H9 (cell line): ENCODE results near the gene ADGRF1. TPM values are rescaled to one million over a fixed set of nuclear protein-coding genes. Genes with fewer than 3 reads are reported as not detected.

Experiments
- DNase-seq: peaks from one replicate; pipeline ENCODE4 v3.0.0-alpha.2; 2017
- H2AFZ ChIP-seq: one replicate; pipeline ENCODE4 v1.6.1; 2013; ENCODE audit warnings: mild to moderate bottlenecking, low read length, control low read depth, moderate library complexity
- H2AK5ac ChIP-seq: 2 replicates; pipeline ENCODE4 v1.6.1; 2013; ENCODE audit warnings: low read length, control low read depth, mixed read lengths; ENCODE audit not compliant: insufficient read length
- H2BK120ac ChIP-seq: one replicate; pipeline ENCODE4 v1.6.1; 2013; ENCODE audit warnings: low read depth, mild to moderate bottlenecking, low read length, control low read depth, inconsistent platforms; ENCODE audit not compliant: poor library complexity, severe bottlenecking
- H2BK12ac ChIP-seq: 2 replicates; pipeline ENCODE4 v1.6.1; 2013; ENCODE audit warnings: low read length, control low read depth, mixed read lengths, low read depth; ENCODE audit not compliant: insufficient read length
- H2BK15ac ChIP-seq: 2 replicates; pipeline ENCODE4 v1.6.1; 2013; ENCODE audit warnings: low read depth, low read length, control low read depth
- H2BK20ac ChIP-seq: one replicate; pipeline ENCODE4 v1.6.1; 2013; ENCODE audit warnings: low read depth, mild to moderate bottlenecking, low read length, control low read depth, inconsistent platforms; ENCODE audit not compliant: poor library complexity, severe bottlenecking
- H2BK5ac ChIP-seq: 2 replicates; pipeline ENCODE4 v1.6.1; 2013; ENCODE audit warnings: low read length, control low read depth, mixed read lengths; ENCODE audit not compliant: insufficient read length
- H3K14ac ChIP-seq: 2 replicates; pipeline ENCODE4 v1.6.1; 2013; ENCODE audit warnings: low read length, control low read depth; ENCODE audit not compliant: insufficient read depth
- H3K18ac ChIP-seq: 2 replicates; pipeline ENCODE4 v1.6.1; 2013; ENCODE audit warnings: low read depth, mild to moderate bottlenecking, mixed read lengths, low read length, control low read depth; ENCODE audit not compliant: insufficient read length
- H3K23ac ChIP-seq: 2 replicates; pipeline ENCODE4 v1.6.1; 2013; ENCODE audit warnings: low read length, control low read depth, mixed read lengths, low read depth; ENCODE audit not compliant: insufficient read length
- H3K23me2 ChIP-seq: 2 replicates; pipeline ENCODE4 v1.6.1; 2013; ENCODE audit warnings: low read depth, mild to moderate bottlenecking, mixed read lengths, low read length, control low read depth; ENCODE audit not compliant: insufficient read length, poor library complexity, severe bottlenecking
- H3K27ac ChIP-seq: 2 replicates; pipeline ENCODE4 v1.5.1; 2013; ENCODE audit warnings: low read length, control low read depth, mixed read lengths, low read depth; ENCODE audit not compliant: insufficient read length
- H3K27me3 ChIP-seq: 2 replicates; pipeline ENCODE4 v1.6.1; 2013; ENCODE audit warnings: low read length, control low read depth, inconsistent platforms; ENCODE audit not compliant: insufficient read depth
- H3K4ac ChIP-seq: 2 replicates; pipeline ENCODE4 v1.6.1; 2013; ENCODE audit warnings: low read depth, mild to moderate bottlenecking, control low read depth, inconsistent platforms, low read length, moderate library complexity
- H3K4me1 ChIP-seq: 2 replicates; pipeline ENCODE4 v1.6.1; 2013; ENCODE audit warnings: low read length, control low read depth, inconsistent platforms; ENCODE audit not compliant: insufficient read depth
- H3K4me2 ChIP-seq: 2 replicates; pipeline ENCODE4 v1.6.1; 2013; ENCODE audit warnings: low read length, control low read depth, mixed read lengths; ENCODE audit not compliant: insufficient read length, insufficient read depth
- H3K56ac ChIP-seq: 2 replicates; pipeline ENCODE4 v1.6.1; 2013; ENCODE audit warnings: low read depth, mild to moderate bottlenecking, mixed read lengths, low read length, control low read depth; ENCODE audit not compliant: insufficient read length
- H3K79me1 ChIP-seq: 2 replicates; pipeline ENCODE4 v1.6.1; 2013; ENCODE audit warnings: low read depth, mild to moderate bottlenecking, moderate library complexity, low read length, control low read depth, inconsistent platforms; ENCODE audit not compliant: insufficient read depth, poor library complexity, severe bottlenecking
- H3K79me2 ChIP-seq: 2 replicates; pipeline ENCODE4 v1.6.1; 2013; ENCODE audit warnings: low read length, control low read depth, inconsistent platforms; ENCODE audit not compliant: insufficient read depth
- H3K9ac ChIP-seq: 2 replicates; pipeline ENCODE4 v1.6.1; 2013; ENCODE audit warnings: low read length, control low read depth, mixed read lengths; ENCODE audit not compliant: insufficient read length; ENCODE audit errors: extremely low read depth
- H3K9me3 ChIP-seq: one replicate; pipeline ENCODE4 v1.6.1; 2013; ENCODE audit warnings: low read depth, low read length, inconsistent platforms; ENCODE audit not compliant: control insufficient read depth
- H3T11ph ChIP-seq: one replicate; pipeline ENCODE4 v1.6.1; 2013; ENCODE audit warnings: mild to moderate bottlenecking, low read length, control low read depth, inconsistent platforms
- H4K20me1 ChIP-seq: one replicate; pipeline ENCODE4 v1.6.1; 2013; ENCODE audit not compliant: control insufficient read depth, insufficient read length, insufficient read depth
- H4K5ac ChIP-seq: 2 replicates; pipeline ENCODE4 v1.6.1; 2013; ENCODE audit warnings: low read depth, mild to moderate bottlenecking, mixed read lengths, low read length, control low read depth; ENCODE audit not compliant: insufficient read length
- H4K8ac ChIP-seq: replicated peaks from 2 replicates; pipeline ENCODE4 v1.6.1; 2013; ENCODE audit warnings: low read length, control low read depth, mixed read lengths, low read depth; ENCODE audit not compliant: insufficient read length
- H4K91ac ChIP-seq: 2 replicates; pipeline ENCODE4 v1.6.1; 2013; ENCODE audit warnings: low read depth, mild to moderate bottlenecking, moderate library complexity, mixed read lengths, low read length, control low read depth; ENCODE audit not compliant: insufficient read length
- H3K27ac Mint-ChIP-seq, 3 experiments: 2 replicates in 2 of 3; 3 replicates in 1 of 3; pipeline ENCODE4 v1.8.0; 2020 to 2021; ENCODE audit warnings: mixed read lengths in 3 of 3, mild to moderate bottlenecking in 1 of 3, moderate library complexity in 1 of 3
- H3K27me3 Mint-ChIP-seq: 2 replicates; pipeline ENCODE4 v1.8.0; 2021; ENCODE audit warnings: low read depth, mild to moderate bottlenecking, moderate library complexity, mixed read lengths
- H3K36me3 Mint-ChIP-seq, 3 experiments: 2 replicates in 2 of 3; 3 replicates in 1 of 3; pipeline ENCODE4 v1.8.0; 2020 to 2021; ENCODE audit warnings: low read depth in 3 of 3, mixed read lengths in 3 of 3; ENCODE audit not compliant: insufficient read depth in 1 of 3
- H3K4me1 Mint-ChIP-seq, 2 experiments: 2 replicates each; pipeline ENCODE4 v1.8.0; 2020; ENCODE audit warnings: mixed read lengths in 2 of 2
- H3K4me3 Mint-ChIP-seq, 2 experiments: 2 replicates in 1 of 2; 3 replicates in 1 of 2; pipeline ENCODE4 v1.8.0; 2020 to 2021; ENCODE audit warnings: mild to moderate bottlenecking in 2 of 2, mixed read lengths in 2 of 2, moderate library complexity in 1 of 2
- H3K9me3 Mint-ChIP-seq, 2 experiments: 2 replicates in 1 of 2; 3 replicates in 1 of 2; pipeline ENCODE4 v1.8.0; 2020; ENCODE audit warnings: mild to moderate bottlenecking in 2 of 2, mixed read lengths in 2 of 2, moderate library complexity in 1 of 2
- WGBS: extraction: QIAGEN DNeasy Blood & Tissue Kit; methylation state at CpG from one replicate; pipeline ENCODE4 v1.1.7; 2013; ENCODE audit warnings: missing lambda C conversion rate, low lambda C conversion rate, mixed read lengths; ENCODE audit not compliant: insufficient read length; ENCODE audit errors: extremely low coverage; 5-methylcytosine and 5-hydroxymethylcytosine counted together
- total RNA-seq: library from RNA; stranded (reverse); gene quantifications from 2 replicates; pipeline ENCODE4 v1.2.1, GENCODE V29; 2021
- TF ChIP-seq, protein P1 (sequence below): fragments of 200-600 bp; sonication (generic); conservative IDR thresholded peaks from 3 replicates; pipeline ENCODE4 v1.8.0; 2021; ENCODE audit warnings: antibody characterized with exemption, mild to moderate bottlenecking

The ADGRF1 gene
- total RNA-seq, 1 experiment from 2014 or later, result not detected

DNA sequence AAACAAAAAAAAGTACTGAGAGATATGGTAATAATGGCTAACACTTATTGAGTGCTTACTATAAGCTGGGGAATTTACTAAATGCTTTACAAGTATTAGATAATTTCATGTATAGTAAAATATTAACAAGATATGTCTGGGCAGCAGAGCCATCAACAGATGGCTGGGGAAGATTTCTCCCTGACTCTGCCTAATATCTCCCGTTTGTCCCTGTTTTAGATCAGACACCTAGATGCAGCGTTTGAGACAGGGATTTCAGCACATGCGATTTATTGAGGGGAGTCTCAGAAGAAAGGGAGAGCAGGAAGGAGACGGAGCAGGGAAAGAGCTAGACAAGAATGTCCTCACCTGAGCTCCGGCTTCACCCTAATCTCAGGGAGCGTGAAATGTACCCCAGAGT, 36.9 kb upstream of the ADGRF1 start:
- Histone ChIP-seq H3K9ac (no peak overlapping the region), H2BK20ac (no peak overlapping the region), H3K79me1 (no peaks in the 10 kb centered on the region), H3K27ac (no peak overlapping the region), H4K5ac (no peak overlapping the region), H3K9me3 (no peaks in the 10 kb centered on the region), H3K14ac (no peak overlapping the region), H3K27me3 (no peaks in the 10 kb centered on the region), H2BK120ac (no peak overlapping the region), H3K18ac (no peak overlapping the region), H2BK5ac (no peak overlapping the region), H3K56ac (no peak overlapping the region), H2BK15ac (no peak overlapping the region), H3K23ac (no peak overlapping the region), H3K4me2 (no peak overlapping the region), H3K23me2 (no peaks in the 10 kb centered on the region), H2AK5ac (no peak overlapping the region), H3K79me2 (no peaks in the 10 kb centered on the region), H2BK12ac (no peak overlapping the region), H4K8ac (no peak overlapping the region), H2AFZ (no peak overlapping the region), H3T11ph (no peak overlapping the region), H4K20me1 (no peaks in the 10 kb centered on the region), H3K4me1 (no peaks in the 10 kb centered on the region; the same call in 1 of the 2 replicates), H3K4ac (no peak overlapping the region), H4K91ac (no peak overlapping the region)
- Mint-ChIP-seq H3K4me1 (peaks cover 3 to 9% of the 10 kb centered on the region in 2 experiments; a peak in 3 of 4 replicates), H3K9me3 (no peaks in the 10 kb centered on the region), H3K27ac (no peak overlapping the region), H3K27me3 (no peaks in the 10 kb centered on the region), H3K4me3 (no peak overlapping the region), H3K36me3 (no peaks in the 10 kb centered on the region)
- TF ChIP-seq, protein P1, sequence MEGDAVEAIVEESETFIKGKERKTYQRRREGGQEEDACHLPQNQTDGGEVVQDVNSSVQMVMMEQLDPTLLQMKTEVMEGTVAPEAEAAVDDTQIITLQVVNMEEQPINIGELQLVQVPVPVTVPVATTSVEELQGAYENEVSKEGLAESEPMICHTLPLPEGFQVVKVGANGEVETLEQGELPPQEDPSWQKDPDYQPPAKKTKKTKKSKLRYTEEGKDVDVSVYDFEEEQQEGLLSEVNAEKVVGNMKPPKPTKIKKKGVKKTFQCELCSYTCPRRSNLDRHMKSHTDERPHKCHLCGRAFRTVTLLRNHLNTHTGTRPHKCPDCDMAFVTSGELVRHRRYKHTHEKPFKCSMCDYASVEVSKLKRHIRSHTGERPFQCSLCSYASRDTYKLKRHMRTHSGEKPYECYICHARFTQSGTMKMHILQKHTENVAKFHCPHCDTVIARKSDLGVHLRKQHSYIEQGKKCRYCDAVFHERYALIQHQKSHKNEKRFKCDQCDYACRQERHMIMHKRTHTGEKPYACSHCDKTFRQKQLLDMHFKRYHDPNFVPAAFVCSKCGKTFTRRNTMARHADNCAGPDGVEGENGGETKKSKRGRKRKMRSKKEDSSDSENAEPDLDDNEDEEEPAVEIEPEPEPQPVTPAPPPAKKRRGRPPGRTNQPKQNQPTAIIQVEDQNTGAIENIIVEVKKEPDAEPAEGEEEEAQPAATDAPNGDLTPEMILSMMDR, result no peak
- no CpG with 5 or more reads among the region's 6 CpGs for WGBS
- DNase-seq, result no peak
